DOHH2 (cell line): ENCODE measurements around the gene PAPOLB.

Source experiments
- H3F3A ChIP-seq: fragments of 200-600 bp; sonication (generic), shearing (Covaris generic); 2 replicates; pipeline ENCODE4 v1.6.0; 2016; ENCODE audit warnings: antibody characterized with exemption, mild to moderate bottlenecking; ENCODE audit not compliant: control insufficient read depth, insufficient read depth
- H3K27ac ChIP-seq: fragments of 200-600 bp; sonication (generic); 2 replicates; pipeline ENCODE4 v1.5.1; 2014; ENCODE audit warnings: low read depth, mild to moderate bottlenecking, low read length, moderate library complexity
- H3K27me3 ChIP-seq: fragments of 200-600 bp; sonication (generic); 2 replicates; pipeline ENCODE4 v1.6.1; 2014; ENCODE audit warnings: mild to moderate bottlenecking, low read length, mixed read lengths; ENCODE audit not compliant: control insufficient read depth
- H3K36me3 ChIP-seq: fragments of 200-600 bp; sonication (generic); 2 replicates; pipeline ENCODE4 v1.6.1; 2014; ENCODE audit warnings: mild to moderate bottlenecking, low read length, moderate library complexity, mixed read lengths; ENCODE audit not compliant: control insufficient read depth
- H3K4me1 ChIP-seq: fragments of 200-600 bp; sonication (generic); 2 replicates; pipeline ENCODE4 v1.6.1; 2014; ENCODE audit warnings: mild to moderate bottlenecking, low read length, mixed read lengths; ENCODE audit not compliant: control insufficient read depth
- H3K4me2 ChIP-seq: fragments of 200-600 bp; sonication (generic); 2 replicates; pipeline ENCODE4 v1.6.0; 2014; ENCODE audit warnings: mild to moderate bottlenecking, low read length, moderate library complexity
- H3K4me3 ChIP-seq: fragments of 200-600 bp; sonication (generic); 2 replicates; pipeline ENCODE4 v1.5.1; 2014; ENCODE audit warnings: mild to moderate bottlenecking, low read length, mixed read lengths
- H3K79me2 ChIP-seq: fragments of 200-600 bp; sonication (generic); 2 replicates; pipeline ENCODE4 v1.6.1; 2014; ENCODE audit warnings: mild to moderate bottlenecking, low read length, mixed read lengths; ENCODE audit not compliant: control insufficient read depth
- H3K9me2 ChIP-seq: fragments of 200-600 bp; sonication (generic); replicated peaks from 2 replicates; pipeline ENCODE4 v1.6.1; 2014; ENCODE audit warnings: mild to moderate bottlenecking, low read length, mixed read lengths; ENCODE audit not compliant: control insufficient read depth
- H3K9me3 ChIP-seq: fragments of 200-600 bp; sonication (generic); 2 replicates; pipeline ENCODE4 v1.6.1; 2014; ENCODE audit warnings: antibody characterized with exemption, low read length, mixed read lengths; ENCODE audit not compliant: control insufficient read depth, insufficient read depth
- H4K20me1 ChIP-seq: fragments of 200-600 bp; sonication (generic); 2 replicates; pipeline ENCODE4 v1.6.0; 2014; ENCODE audit warnings: low read depth, mild to moderate bottlenecking, antibody characterized with exemption, low read length, moderate library complexity; ENCODE audit not compliant: control insufficient read depth, insufficient read depth
- CTCF ChIP-seq: fragments of 200-600 bp; sonication (generic); IDR thresholded peaks from one replicate; pipeline ENCODE4 v1.5.1; 2014; ENCODE audit warnings: antibody characterized with exemption, mild to moderate bottlenecking, low read depth, low read length; ENCODE audit not compliant: poor library complexity, severe bottlenecking
- EZH2phosphoT487 ChIP-seq: fragments of 200-600 bp; sonication (generic); IDR thresholded peaks from 2 replicates; pipeline ENCODE4 v1.6.1; 2017; ENCODE audit warnings: borderline replicate concordance, mild to moderate bottlenecking, antibody characterized with exemption, low read length, moderate library complexity, mixed read lengths

The PAPOLB gene

DNA sequence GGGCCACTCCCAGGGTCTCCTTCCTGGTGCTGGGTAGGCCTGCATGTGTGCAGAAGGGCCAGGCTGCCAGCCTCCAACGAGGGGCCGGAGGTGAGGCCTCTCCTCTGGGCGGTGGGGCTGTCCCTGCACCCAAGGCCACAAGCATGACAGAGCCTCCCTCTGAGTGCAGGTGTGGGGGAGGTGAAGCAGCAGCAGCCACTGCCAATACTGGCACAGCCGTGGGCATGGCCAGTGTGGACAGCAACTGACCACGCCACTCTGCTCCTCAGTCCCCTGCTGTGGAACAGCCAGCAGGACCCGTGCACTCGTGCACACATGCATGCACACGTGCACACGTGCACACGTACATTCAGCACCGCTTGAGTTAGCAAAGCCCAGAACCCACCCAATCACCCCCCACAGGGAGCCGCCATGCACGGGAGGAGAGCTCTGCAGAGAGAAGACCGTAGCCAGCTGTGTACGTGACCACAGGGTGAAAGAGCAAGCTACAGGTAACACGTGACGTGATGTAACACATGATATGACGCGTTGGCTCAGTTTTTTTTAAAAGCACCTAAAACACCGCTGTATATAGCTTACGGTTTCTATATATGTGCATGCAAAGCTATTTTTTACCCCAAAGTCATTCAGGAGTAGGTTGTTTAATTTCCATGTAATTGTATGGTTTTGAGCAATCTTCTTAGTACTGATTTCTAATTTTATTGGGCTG lies 23.1 kb downstream of the PAPOLB start:
- no peaks in the 10 kb centered on the region for H3K4me1 ChIP-seq

DNA sequence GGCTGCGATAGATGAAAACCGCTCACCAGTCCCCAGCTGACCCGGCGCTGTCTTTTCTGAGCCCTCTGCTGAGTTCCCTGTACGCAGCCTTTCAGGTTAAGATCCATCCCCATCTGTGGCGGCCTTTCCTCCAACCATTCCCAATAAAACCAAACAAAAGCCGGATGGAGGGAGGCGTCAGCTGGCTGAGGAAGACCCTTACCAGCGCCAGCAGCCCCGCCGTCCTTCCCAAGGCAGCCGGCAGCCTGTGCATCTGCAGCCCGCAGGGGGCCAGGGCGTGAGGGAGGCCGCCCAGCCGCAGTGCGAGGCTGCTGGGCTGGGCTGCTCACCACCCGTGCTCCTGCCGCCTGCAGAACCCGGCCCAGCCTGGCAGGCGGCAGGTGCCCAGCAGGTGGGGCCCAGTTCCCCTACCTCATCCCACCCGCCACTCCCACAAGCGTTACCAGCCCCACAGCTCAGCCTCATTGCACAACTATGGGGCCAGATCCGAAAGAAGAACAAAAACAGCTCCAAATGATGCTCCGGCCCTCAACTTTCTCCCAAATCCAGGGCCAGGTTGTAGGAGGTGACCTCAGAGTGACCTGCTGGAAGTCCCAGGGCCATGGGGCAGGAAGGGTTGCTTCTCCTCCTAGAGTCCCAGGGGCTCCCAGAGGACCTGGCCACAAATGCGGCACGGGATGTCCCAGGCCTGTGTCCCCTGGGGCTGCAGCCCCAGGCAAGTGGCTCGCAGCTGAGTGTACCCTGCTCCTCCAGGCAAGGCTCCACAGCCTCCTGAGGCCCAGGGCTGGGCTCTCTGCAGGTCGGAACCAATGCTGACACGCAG lies 23.8 kb downstream of the PAPOLB start:
- no peak overlapping the region for H3K4me2 ChIP-seq
- no peaks in the 10 kb centered on the region for H3K9me3 ChIP-seq
- TF ChIP-seq CTCF (no peak), EZH2phosphoT487 (no peak)
- H3K9me2 ChIP-seq, result no peaks in the 10 kb centered on the region
- no peak overlapping the region for H3K4me3 ChIP-seq
- H3K79me2 ChIP-seq, result no peaks in the 10 kb centered on the region
- H4K20me1 ChIP-seq, result no peaks in the 10 kb centered on the region
- H3K4me1 ChIP-seq, result no peaks in the 10 kb centered on the region
- H3F3A ChIP-seq, result no peaks in the 10 kb centered on the region
- no peaks in the 10 kb centered on the region for H3K27me3 ChIP-seq
- no peaks in the 10 kb centered on the region for H3K36me3 ChIP-seq
- H3K27ac ChIP-seq, result no peak overlapping the region

More for the DNA sequence above, 23.1 kb downstream of the PAPOLB start:
- H3K9me2 ChIP-seq, result no peaks in the 10 kb centered on the region
- TF ChIP-seq CTCF, result no peak
- no peak for TF ChIP-seq EZH2phosphoT487
- no peaks in the 10 kb centered on the region for H4K20me1 ChIP-seq
- H3F3A ChIP-seq, result no peaks in the 10 kb centered on the region
- H3K79me2 ChIP-seq, result no peaks in the 10 kb centered on the region
- H3K27me3 ChIP-seq, result no peaks in the 10 kb centered on the region
- H3K27ac ChIP-seq, result no peak overlapping the region
- no peak overlapping the region for H3K4me2 ChIP-seq
- no peaks in the 10 kb centered on the region for H3K36me3 ChIP-seq
- H3K9me3 ChIP-seq, result no peaks in the 10 kb centered on the region
- H3K4me3 ChIP-seq, result no peak overlapping the region

- no peak overlapping the region for H3K4me2 ChIP-seq
These were observed 24.6 kb downstream of the PAPOLB start for GRCh38 chr7:4837041-4837802.

More at GRCh38 chr7:4837041-4837802, 24.6 kb downstream of the PAPOLB start:
- Histone ChIP-seq H3K9me2 (no peaks in the 10 kb centered on the region), H3K36me3 (no peaks in the 10 kb centered on the region), H3F3A (no peaks in the 10 kb centered on the region), H3K79me2 (no peaks in the 10 kb centered on the region), H3K9me3 (no peaks in the 10 kb centered on the region), H3K27ac (no peak overlapping the region), H3K4me3 (no peak overlapping the region), H3K27me3 (no peaks in the 10 kb centered on the region), H4K20me1 (no peaks in the 10 kb centered on the region), H3K4me1 (no peaks in the 10 kb centered on the region)
- TF ChIP-seq CTCF (no peak), EZH2phosphoT487 (no peak)
